Measurements from ENCODE around the gene NDUFB2.
A peak's percentile ranks its signal among the peaks of the same experiment; 100 is the strongest.
"Not testable (repeated sequence)": the region's sequence is repeated elsewhere in the genome, so short reads cannot be mapped to it uniquely, and the experiment has no call there.

The NDUFB2 gene

DNA sequence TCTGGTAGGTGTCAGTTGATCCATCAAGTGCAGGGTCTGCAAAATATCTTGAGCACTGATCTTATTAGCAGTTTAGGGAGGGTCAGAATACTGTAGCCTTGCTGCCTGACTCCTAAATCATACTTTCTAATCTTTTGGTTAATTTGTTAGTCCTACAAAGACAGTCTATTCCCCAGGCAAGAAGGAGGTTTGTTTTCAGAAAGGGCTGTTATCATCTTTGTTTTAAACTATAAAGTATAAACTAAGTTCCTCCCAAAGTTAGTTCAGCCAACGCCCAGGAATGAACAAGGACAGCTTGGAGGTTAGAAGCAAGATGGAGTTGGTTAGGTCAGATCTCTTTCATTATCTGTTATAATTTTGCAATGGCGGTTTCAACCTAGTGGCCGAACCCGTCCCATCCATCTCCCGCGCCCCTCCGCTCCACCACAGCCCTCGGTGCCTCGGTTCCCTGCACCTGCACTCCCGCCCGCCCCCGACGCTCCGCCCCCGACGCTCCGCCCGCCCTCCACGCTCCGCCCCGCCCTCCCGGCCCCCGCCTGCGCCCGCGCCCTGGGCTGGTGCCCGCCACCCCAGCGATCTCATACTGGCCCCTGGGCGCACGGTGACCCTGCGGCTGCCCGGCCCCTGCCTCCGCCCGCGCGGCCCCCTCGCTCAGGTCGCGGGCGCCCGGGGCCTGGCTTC, 24.0 kb upstream of the NDUFB2 start, which contains the start of gene ADCK2:
ADCK2 (plus strand) TSS at position 564 of the 681 bp plus-strand sequence. CDS start 386 bp downstream, outside the sequence.
- peak; percentile 74 for DNase-seq (ENCODE audit: low spot score)

DNA sequence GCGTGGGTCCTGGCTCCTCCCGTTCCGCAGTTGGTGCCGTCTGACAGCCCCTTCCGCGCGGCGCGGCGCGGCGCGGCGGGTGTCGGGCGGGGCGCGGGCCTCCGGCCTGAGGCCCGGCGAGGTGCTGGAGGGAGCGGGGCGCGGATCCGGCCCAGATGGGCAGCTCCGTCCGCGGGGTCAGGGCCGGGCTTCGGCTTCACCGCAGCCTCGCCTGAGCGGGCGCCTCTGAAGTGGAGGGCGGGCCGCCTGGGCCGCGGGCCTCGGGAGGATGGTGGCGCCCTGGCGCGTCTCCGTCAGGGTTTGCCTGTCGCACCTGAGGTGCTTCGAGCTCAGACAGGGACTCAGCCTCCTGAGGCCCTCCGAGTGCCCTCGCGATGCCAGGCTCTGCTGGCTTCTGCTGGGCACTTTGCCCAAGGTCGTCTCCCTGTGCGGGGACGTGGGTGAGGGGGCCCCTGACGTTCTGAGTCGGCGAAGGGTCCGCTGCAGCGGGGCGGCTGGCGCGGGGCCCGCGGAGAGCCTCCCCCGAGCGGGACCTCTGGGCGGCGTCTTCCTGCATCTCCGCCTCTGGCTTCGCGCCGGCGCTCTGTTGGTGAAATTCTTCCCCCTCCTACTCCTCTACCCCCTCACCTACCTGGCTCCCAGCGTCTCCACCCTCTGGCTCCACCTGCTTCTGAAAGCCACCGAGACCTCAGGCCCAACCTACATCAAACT, 23.3 kb upstream of the NDUFB2 start:
- no peak for DNase-seq (ENCODE audit: low spot score)

DNA sequence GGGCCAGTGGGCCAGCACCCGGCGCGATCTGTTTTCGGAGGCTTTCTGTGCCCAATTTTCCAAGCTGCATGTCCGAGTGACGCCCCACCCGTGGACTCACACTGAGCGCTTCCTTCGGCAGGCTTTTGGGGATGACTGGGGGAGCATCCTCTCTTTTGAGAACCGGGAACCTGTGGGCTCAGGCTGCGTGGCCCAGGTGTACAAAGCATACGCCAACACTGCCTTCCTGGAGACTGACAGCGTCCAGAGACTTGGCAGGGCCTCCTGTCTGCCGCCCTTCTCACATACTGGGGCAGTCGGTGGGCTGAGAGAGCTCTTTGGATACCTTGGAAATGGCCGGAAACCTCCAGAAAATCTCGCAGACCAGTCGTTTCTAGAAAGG, 22.7 kb upstream of the NDUFB2 start:
- no peak for DNase-seq (ENCODE audit: low spot score)

DNA sequence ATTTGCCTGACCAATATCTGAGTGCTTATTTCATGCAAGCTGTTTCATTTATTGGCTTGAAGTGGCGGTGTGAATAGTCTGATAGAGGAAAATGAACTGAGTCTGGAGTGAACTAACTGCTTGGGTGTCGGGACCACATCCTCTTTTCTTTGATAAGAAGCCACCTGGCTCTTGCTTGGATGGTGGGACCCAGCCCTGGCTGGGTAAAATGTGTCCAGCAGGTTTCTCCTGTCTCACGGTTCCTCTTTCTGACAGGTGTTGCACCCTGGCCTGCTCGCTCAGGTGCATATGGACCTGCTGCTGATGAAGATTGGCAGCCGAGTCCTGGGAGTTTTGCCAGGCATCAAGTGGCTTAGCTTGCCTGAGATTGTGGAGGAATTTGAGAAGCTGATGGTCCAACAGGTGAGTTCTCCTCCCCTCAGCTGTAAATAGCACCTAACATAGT, 22.1 kb upstream of the NDUFB2 start:
- DNase-seq (ENCODE audit: low spot score): no peak

DNA sequence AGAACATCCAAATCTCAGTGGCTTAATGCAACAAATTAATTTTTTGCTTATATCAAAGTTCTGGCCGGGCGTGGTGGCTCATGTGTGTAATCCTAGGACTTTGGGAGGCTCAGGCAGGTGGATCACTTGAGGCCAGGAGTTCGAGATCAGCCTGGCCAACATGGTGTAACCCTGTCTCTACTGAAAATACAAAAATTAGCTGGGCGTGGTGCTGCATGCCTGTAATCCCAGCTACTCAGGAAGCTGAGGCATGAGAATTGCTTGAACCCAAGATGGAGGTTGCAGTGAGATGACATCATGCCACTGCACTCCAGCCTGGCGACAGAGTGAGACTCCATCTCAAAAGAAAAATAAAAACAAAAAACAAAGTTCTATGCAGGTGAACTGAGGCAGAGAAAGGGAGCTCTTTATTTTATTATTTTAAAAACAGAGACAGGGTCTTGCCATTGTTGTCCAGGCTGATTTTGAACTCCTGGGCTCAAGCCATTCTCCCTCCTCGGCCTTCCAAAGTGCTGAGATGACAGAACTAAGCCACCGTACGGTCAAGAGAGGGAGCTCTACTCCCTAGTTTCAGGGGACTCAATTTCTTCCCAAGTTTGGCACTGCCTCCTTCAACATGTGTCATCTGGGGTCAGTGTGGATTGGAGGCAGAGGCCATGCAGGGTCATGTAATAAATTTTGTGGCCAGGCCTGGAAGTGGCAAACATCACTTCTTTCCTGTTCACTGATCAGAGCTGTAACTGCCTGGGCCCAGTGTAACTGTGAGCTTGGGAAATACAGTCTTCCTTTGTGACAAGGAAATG, 21.4 kb upstream of the NDUFB2 start:
- DNase-seq (ENCODE audit: low spot score): no peak

DNA sequence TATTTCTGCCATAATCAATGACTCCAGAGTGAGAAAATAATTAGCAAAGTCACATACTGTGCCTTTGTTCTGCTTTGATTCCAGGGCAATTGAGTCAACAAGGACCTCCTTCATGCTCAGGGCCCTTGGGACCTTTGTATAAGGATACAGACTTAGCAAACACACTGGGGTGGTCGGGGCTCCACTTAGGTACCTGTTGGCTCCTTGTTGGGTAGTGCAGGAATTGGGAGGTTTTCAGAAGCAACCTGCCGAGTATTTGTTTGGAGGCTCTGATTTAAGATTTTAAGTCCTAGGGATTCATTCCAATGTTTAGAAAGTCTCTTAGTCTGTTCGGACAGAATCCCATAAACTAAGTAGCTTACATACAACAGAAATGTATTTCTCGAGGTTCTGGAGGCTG, 20.8 kb upstream of the NDUFB2 start:
- DNase-seq (ENCODE audit: low spot score): no peak

DNA sequence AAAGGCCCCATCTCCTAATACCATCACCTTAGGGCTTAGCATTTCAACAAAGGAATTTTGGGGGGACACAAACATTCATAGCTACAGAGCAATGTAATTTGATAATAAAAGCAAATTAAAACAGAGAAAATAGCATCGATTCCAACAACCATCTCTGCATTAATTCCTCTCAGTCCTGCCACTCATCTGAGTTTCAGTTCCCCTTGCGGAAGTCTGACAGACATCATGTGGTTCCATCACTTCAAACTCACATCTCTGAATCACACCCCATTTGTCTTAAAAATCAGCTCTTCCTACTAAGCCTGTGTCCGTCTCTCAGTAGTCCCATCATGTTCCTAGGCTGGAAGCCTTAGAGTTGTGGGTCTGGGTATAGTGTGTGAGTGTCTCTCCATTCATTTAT, 20.2 kb upstream of the NDUFB2 start:
- DNase-seq (ENCODE audit: low spot score): no peak

DNA sequence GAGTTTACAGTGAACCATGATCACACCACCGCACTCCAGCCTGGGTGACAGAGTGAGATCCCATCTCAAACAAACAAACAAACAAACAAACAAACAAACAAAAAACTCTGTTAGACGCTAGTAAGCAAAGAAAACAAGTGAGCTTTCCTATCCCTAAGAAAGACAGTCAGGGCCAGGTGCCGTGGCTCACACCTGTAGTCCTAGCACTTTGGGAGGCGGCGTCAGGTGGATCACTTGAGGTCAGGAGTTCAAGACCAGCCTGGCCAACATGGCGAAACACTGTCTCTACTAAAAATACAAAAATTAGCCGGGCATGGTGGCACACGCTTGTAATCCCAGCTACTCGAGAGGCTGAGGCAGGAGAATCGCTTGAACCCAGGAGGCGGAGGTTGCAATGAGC, 19.6 kb upstream of the NDUFB2 start:
- DNase-seq (ENCODE audit: low spot score): not testable (repeated sequence)

DNA sequence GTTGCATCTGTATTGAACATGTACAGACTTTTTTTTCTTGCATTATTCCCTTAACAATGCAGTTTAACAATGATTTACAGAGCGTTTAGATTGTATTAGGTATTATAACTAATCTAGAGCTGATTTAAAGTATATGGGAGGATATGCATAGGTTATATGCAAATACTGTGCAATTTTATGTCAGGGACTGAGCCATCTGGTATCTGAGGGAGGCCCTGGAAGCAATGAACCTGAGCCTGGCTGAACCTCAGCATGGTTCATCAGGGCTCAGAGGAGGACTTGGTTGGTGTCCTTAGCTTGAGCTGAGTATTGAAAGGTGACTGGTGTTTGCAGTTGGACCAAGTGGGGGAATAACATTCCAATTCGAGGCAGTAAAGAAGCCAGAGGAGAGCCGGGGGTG, 19.0 kb upstream of the NDUFB2 start:
- no peak for DNase-seq (ENCODE audit: low spot score)

DNA sequence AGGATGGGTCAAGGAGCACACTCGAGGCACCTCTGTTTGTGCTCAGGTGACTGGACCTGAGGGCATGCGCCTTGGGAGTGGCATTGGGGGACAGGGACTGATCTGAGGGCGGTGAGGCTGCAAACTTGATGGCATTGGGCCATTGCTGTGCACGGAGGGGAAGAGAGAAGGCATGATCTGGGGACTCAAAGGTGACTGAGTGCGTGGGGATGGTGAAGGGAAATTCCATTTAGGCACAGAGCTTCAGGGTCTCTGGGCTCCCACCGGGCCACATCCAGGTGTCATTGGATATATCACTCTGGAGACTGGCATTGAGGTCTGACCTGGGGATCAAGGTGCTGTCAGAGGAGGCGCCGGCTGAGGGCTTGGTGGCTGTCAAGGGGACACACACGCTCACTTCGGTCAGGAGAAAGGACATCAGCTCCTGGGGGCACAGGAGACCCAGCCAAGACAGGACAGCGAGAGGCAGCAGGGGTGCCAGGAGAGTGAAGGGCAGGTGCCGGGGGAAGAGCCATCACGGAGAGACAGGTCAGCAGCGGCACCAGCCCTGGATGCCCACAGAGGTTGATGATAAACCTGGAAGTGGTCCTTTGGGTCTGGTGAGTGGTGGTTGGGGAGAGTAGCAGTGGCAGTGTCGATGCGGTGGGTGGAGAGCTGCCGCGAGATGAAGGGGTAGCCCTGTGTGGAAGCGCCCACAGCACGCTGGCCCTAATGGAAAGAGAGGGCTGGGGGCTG, 18.3 kb upstream of the NDUFB2 start:
- DNase-seq (ENCODE audit: low spot score): no peak

DNA sequence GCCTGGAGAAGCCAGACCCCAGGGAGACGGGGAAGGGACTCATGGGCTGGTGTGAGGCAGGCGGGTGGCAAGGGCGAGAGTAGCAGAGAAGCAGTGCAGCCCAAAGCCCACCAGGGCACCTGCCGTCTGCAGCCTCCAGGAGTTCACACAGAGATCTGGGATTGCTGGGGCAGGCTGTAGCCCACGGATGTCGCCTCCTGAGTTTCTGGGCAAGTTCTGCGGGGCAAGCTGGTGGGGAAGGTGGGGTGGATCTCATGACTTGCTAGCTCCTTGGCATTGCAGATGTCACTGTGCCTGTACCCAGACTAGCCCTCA, 17.7 kb upstream of the NDUFB2 start:
- no peak for DNase-seq (ENCODE audit: low spot score)

DNA sequence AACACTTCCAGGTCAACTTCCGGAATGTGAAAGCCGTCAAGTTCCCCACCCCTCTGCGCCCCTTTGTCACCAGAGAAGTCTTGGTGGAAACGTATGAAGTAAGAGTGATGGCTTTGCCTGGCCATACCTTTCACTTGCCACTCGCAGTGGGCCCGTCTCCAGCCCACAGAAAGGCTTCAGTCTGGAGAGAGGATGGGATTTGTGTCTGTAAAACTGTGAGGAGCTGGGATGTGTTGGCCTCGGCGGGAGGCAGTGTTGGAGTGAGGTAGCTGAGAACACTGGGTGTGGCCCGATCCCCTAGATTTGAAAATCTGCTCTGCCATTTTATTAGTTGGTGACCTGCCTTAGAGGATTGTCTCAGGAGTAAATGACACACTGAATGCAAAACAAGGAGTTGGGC, 17.3 kb upstream of the NDUFB2 start:
- DNase-seq (ENCODE audit: low spot score): no peak

DNA sequence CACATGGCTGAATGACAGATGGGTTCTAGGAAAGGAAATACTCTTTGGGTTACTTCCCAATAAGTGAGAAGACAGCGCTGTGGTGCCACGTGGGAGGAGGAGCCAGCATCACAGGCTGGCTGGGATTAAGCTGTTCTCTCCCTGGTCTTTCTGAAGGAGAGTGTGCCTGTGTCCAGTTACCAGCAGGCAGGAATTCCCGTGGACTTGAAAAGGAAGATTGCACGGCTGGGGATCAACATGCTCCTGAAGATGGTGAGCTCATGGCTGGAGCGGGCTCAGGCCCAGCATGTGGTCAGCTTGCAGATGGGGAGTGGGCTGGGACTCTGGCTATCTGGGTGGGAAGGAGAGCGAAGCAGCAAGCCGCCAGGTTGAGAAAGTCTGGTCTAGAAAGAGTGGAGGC, 15.6 kb upstream of the NDUFB2 start:
- DNase-seq (ENCODE audit: low spot score): no peak

DNA sequence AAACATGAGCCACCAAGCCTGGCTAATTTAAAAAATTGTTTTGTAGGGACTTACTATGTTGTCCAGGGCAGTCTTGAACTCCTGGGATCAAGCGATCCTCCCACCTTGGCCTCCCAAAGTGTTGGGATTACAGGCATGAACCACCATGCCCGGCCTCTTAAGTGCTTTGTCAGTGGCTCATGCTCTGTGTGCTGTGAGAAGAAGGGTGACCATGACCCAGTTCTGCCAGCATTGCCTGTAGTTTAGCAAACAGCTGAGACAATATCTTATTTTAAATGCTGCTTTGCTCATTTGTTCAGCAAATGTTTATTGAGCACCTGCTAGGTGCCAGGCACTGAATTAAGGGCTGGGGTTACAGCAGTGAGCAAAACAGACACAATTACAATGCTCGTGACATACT, 14.7 kb upstream of the NDUFB2 start:
- DNase-seq (ENCODE audit: low spot score): no peak

DNA sequence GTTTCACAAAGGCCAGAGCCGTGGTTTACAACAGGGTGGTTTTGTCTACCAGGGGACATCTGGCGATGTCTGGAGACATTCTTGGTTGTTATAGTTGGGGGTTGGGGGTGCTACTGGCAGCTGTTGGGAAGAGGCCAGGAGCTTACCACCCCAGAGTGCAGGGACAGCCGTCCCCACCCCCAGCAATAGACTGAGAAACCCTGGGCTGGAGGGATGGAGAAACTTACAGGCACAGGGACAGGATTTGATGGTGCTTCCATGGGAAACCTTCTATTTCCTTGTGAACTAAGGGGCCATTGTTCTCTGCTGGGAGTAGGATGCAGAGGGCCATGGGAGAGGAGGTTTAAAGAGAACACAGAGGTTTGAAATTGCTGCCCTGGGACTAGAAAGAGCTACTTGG, 12.9 kb upstream of the NDUFB2 start:
- no peak for DNase-seq (ENCODE audit: low spot score)

DNA sequence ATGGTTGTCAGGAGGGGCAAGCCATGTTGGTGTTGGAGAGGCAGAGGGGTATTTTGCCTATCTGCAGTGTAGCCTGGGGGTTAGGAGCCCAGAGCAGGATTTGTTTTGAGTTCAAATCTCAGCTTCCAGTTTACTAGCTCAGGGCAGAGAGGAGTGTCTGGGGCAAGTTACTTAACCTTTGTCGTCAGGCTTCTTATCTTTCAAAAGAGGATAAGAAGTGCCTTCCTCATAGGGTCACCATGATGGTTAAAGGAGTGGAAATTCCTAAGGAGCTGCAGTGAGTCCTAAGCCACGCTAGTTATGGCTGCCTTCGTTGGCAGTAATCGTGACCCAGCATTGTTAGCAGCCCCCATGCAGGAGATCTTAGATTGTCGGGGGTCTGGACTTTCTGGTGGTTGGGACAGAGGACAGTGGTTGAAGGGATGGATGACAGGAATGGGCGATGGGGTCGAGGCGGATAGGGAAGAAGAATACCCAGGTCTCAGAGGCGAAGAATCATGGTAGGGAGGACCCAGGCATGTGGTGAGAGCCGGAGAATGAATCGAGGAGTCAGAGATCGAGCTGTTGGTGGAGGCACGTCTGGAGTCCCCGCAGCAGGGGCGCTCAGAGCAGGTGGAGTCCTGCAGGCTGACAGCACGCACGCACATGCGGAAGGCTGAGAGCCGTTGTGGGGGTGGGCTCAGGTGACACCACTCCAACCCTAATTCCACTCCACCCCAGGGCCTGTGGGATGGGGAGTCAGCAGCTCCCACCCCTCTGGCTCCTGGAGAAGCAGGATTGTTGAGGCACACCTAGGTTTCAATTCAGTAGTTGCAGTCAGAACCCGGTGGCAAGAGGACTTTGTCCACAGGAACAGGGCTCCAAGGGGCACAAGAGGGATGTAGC, 12.2 kb upstream of the NDUFB2 start:
- DNase-seq (ENCODE audit: low spot score): no peak

DNA sequence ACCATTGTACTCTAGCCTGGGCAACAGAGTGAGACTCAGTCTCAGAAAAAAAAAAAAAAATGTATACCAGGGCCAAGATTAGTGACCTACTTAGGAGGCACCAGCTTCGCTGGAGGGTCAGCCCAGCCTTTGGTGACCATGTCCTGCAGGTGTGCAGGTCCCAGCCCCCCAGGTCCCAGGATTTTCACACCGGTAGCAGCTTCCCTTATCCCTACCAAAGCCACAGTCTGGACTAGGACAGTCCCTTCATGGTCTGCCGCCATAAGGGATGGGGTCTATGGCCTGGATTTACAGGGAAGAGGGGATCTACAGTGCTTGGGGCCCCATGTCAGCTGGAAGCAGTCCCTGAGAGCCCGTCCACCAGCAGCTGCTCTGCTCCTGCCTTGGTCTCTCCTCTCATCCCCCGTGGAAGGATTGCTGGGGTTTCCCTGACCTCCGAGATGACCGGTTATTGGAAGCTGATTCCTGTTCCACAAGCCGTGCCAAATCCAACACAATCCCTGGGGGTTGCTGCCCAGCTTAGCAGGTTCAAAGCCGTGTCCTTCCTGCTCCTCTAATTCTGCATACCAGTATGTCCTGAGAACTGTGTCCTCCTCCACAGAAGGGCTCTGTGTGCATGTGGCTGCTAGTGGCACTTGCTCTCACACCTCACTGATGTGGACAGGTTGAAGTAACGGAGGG, 11.0 kb upstream of the NDUFB2 start:
- DNase-seq (ENCODE audit: low spot score): no peak

DNA sequence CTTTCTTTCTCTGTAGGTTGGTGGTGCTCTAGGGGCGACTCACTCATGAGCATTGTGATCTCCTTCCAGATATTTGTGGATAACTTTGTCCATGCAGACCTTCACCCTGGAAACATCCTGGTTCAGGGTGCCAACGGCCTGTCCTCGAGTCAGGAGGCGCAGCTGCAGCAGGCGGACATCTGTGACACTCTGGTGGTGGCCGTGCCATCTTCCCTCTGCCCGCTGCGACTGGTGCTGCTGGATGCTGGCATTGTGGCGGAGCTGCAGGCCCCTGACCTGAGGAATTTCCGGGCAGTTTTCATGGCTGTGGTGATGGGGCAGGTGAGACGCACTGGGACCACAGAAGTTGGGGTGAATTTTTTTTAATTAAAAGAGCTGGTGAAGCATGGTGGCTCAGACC, 9.6 kb upstream of the NDUFB2 start:
- DNase-seq (ENCODE audit: low spot score): no peak

DNA sequence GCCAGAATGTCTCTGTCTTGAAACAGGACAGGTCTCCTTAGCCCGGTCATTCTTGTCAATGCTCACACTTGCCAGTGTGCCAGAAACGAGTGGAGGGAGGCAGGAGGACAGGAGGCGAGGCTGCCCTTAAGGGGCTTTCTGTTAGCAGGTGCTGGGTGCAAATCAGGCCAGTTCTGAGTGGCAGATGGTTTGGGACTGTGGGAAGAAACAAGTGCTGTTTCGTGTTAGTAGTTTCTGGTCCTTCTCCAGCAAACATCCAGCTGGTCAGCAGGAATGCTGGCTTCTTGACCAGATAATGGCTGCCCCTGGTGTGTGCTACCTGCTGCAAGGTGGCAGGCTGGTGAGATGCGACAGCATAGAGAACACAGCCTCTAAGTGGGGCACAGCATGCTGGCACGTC, 8.2 kb upstream of the NDUFB2 start:
- DNase-seq (ENCODE audit: low spot score): no peak

DNA sequence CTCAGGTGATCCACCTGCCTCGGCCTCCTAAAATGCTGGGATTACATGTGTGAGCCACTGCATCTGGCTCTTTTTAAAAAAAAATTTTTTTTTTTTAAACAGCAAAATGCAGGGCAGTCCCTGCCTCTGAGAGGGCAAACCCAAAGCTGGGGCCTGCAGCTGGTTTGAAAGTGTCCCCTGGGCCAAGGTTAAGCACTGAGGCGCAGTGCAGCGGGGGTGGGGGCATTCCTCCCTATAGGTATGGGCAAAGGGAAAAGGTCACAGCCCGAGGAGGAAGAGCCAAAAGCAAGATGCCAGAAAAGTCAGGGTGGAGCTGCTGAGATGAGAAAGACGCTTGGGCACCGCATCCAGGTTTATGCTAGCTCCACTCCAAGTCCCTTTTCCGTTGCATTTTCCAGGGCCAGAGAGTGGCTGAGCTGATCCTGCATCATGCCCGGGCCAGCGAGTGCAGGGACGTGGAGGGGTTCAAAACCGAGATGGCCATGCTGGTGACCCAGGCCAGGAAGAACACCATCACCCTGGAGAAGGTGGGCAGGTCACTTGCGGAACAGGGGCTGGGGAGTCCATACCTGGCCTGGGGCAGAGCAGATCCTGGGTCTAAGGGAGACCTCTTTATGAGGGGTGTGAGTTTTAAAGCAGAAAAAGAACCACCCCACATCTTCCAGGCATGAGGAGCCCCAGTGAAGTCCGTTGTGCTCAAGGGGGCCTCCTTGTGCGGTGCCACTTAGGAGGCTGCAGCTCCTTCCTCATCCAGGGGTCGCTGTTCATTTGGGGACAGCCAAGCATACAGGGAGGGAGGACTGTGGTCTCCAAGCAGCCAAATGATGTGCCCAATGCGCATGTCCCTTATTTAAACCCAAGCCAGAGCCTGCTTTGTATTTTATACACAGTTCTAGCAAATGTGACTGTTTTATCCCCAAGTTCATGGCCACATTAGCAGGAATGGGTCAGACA, 7.0 kb upstream of the NDUFB2 start:
- no peak for DNase-seq (ENCODE audit: low spot score)

Measured in left forelimb (tissue), 1 donor.